ENCODE data around the gene CDCP1. TPM values are rescaled to one million over a fixed set of nuclear protein-coding genes. Genes with fewer than 3 reads are reported as not detected.
"Not testable (repeated sequence)": the region's sequence is repeated elsewhere in the genome, so short reads cannot be mapped to it uniquely, and the experiment has no call there.

Gene CDCP1
- total RNA-seq, 1 experiment from 2014 or later, result not detected

DNA sequence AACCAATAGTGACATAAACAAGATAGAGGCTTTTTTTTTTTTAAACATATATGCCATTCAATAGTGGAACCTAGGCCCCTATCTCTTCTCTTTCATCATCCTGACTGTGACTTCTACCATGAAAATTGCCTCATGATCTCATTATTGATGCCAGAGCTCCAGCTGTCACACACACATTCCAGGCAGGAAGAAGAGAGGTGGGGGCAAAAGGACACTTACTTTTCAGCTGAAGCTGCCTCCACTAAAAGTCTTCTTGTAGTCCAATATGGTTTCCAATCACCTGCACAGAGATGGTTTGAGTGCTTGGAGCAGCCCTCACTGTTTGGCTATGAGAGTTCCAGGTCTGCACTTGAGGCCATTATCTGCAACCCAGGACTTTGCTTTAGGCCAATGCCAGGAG, 75.1 kb downstream of the CDCP1 start:
- in situ Hi-C loops (cut with HindIII; ENCODE audit: low sequenced_read_pairs), result no loop called here
- DNase-seq (ENCODE audit: low spot score), result no peak

DNA sequence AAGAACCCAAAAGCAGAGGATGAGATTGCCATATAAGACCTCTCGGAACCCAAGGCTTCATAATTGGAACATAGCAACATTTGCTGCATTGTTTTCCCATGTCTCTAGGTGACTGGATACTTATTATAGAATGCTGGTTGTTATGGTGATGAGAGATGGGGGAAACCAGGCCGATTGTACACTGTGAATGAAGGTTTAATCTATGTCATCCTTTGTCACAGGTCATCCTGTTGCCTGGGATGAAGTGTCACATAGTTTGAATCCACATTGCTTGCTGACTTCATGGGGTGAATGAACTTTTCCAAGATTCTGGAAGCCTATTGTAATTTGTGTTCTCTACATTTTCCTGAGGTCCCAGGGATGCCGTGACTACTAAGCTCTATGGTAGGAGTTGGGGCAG, 78.2 kb downstream of the CDCP1 start:
- in situ Hi-C loops (cut with HindIII; ENCODE audit: low sequenced_read_pairs), result no loop called here
- no peak for DNase-seq (ENCODE audit: low spot score)

DNA sequence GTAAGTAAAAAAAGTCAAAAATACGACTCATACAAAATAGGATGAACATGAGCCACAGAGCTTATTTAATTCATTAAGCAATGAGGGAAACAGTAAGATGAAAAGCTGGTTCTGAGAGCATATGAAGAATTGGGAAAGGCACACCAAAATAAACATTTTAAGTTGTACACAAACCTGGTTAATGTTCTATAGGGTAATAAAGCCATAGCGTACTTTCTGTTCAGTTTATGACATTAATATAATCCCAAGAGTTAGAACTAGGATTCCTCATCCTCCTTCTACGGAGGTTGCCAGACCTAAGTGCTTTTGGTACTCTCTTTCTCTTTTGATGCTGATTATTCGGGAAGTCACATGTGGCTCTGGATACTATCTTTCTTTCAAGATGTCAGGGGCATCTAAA, 78.7 kb downstream of the CDCP1 start:
- in situ Hi-C loops (cut with HindIII; ENCODE audit: low sequenced_read_pairs), result no loop called here
- no peak for DNase-seq (ENCODE audit: low spot score)

DNA sequence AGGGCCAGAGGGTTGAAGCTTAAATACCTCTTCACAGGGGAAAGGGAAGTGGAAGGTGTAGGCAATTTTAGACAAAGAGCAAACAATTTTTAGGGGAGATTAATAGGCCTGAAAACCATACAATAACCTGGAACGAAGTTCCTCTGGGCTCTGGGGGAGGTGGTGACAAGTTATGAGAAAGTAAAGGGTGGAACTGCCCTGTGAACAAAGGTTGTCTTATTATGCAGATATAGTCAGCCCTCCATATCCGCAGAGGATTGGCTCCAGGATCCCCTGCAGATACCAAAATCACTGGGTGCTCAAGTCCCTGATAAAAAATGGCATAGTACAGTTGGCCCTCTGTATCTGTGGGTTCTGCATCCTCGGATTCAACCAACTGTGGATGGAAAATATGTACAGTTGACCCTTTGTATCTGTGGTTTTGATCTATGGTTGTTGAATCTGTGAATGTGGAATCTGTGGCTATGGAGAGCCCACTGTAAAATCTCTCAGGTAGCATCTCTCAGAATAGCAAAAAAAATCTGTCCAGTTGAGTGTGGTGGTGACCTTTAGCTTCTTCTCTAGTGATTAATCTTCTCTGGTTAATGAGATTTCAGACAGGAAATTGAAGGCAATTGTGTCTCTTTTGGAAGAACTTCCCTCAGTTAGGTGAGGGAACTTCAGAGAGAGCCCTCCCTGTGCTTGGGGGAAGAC, 79.9 kb downstream of the CDCP1 start:
- no peak for DNase-seq (ENCODE audit: low spot score)
- in situ Hi-C loops (cut with HindIII; ENCODE audit: low sequenced_read_pairs), result no loop called here

DNA sequence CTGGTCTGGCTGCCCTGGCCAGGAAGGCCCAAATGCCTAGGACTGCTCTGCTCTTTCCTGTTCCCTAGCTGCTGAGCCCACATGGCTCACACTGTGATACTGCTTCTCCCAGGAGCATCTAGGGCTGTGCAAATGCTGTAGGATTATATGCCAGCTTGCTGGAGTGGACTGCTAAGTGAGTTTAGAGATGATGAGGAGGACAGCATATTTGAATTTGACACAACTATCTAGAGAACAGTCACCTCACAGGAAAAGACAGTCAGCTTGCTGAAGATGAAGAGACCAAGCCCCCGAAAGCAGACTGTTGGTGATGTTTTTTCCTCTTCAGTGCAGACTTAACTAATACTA, 80.8 kb downstream of the CDCP1 start:
- DNase-seq (ENCODE audit: low spot score), result no peak
- in situ Hi-C loops (cut with HindIII; ENCODE audit: low sequenced_read_pairs), result no loop called here

DNA sequence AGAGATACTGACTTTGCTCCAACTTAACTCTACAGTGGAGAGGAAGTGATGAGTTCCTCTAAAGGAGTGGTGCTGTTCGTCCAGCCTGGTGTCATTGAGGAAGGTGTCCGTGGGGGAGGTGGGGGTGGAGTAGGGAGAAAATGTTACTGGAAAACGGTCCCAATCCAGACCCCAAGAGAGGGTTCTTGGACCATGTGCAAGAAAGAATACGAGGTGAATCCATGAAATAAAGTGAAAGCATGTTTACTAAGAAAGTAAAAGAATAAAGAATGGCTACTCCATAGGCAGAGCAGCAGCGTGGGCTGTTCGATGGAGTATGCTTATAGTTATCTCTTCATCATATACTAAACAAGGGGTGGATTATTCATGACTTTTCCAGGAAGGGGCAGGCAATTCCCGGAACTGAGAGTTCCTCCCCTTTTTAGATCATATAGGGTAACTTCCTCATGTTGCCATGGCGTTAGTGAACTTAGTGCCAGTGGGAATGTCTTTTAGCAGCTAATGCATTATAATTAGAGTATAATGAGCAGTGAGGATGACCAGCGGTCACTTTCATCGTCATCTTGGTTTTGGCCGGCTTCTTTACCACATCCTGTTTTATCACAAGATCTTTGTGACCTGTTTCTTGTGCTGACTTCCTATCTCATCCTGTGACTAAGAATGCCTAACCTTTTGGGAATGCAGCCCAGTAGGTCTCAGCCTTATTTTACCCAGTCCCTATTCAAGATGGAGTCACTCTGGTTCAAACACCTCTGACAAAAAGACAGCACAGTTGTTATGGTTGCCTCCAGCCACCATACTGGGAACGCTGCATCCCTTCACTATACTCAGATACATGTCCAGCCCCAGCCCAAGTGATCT, 81.4 kb downstream of the CDCP1 start:
- no peak for DNase-seq (ENCODE audit: low spot score)
- in situ Hi-C loops (cut with HindIII; ENCODE audit: low sequenced_read_pairs), result no loop called here

DNA sequence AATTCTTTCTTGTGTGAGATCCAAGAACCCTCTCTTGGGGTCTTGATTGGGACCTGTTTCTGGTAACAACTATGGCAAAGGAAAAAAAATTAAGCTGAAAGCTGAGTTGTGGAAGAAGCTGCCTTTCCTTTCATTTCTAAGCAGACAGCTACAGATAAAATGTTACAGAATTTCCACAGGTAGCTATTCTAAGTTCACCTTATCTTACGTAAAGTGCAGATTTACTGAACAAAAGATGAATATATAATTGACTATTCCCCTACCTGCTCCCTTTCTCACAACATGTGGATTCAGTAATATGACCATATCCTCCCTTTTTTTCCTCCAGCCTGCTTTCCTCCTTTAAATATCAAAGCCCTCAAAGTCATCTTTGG, 83.5 kb downstream of the CDCP1 start:
- DNase-seq (ENCODE audit: low spot score), result no peak
- in situ Hi-C loops (cut with HindIII; ENCODE audit: low sequenced_read_pairs), result no loop called here

DNA sequence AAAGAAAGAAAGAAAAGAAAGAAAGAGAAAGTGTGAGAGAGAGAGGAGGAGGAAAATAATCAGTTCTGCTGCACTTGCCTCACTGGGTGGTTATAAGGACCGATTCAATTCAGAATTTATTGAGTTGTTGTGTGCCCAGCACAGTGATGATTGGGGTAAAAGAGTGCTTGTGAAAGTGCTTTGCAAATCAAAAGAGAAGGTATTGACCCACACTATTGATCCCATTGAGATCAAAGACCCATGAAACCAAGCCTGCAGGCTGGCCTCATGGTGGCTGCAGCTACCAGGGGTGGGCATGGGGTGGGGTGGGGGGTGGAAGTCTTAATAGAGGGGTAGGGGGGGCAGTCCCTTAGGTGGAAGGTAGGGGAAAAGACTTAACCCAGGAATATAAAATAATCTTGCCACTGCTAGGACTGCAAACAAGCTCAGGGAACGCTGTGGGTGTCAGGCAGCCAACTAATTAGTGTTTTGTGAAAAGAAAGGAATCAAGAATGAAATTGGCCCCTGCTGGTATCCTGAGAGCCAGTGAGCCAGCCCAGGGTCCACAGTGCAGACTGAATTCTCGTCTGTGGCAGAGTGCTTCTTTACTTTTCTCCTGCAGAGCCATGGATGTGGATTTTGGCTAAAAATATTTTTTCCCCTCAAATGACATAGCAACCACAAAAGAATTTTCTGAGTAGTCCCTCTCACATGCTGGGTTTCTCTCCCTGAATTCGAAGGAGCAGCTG, 85.8 kb downstream of the CDCP1 start:
- DNase-seq (ENCODE audit: low spot score), result no peak
- in situ Hi-C loops (cut with HindIII; ENCODE audit: low sequenced_read_pairs), result no loop called here

DNA sequence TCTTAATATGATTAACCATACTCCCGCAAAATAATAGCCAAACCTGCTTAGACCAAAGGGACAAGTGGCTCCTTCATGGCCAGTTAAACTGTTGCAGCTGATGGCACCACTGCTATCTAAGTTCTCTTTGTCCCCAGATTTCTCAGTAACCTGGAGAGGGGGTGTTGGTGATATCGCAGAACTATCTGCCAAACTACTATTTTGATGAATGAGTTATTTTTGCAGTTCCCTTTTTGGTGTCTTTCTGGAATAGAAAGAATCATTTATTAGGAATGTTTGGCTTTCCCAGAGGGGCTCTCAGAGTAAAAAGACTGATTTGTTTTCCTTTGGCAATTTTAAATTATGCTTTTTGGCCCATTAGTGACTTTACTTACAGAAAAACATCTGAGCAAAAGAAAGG, 87.0 kb downstream of the CDCP1 start:
- in situ Hi-C loops (cut with HindIII; ENCODE audit: low sequenced_read_pairs), result no loop called here
- DNase-seq (ENCODE audit: low spot score), result no peak

DNA sequence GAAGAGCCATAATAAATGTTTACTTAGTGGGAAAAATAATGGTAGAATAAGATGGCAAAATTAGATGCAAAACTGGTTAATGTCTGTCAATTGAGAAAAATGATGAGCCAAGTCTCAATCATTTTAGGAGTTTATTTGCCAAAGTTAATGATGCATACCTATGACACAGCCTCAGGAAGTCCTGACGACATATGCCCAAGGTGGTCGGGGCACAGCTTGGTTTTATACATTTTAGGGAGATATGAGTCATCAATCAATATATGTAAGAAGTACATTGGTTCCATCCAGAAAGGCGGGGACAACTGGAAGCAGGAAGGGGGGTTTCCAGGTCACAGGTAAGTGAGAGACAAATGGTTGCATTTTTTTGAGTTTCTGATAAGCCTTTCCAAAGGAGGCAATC, 88.6 kb downstream of the CDCP1 start:
- DNase-seq (ENCODE audit: low spot score), result no peak
- in situ Hi-C loops (cut with HindIII; ENCODE audit: low sequenced_read_pairs), result no loop called here

DNA sequence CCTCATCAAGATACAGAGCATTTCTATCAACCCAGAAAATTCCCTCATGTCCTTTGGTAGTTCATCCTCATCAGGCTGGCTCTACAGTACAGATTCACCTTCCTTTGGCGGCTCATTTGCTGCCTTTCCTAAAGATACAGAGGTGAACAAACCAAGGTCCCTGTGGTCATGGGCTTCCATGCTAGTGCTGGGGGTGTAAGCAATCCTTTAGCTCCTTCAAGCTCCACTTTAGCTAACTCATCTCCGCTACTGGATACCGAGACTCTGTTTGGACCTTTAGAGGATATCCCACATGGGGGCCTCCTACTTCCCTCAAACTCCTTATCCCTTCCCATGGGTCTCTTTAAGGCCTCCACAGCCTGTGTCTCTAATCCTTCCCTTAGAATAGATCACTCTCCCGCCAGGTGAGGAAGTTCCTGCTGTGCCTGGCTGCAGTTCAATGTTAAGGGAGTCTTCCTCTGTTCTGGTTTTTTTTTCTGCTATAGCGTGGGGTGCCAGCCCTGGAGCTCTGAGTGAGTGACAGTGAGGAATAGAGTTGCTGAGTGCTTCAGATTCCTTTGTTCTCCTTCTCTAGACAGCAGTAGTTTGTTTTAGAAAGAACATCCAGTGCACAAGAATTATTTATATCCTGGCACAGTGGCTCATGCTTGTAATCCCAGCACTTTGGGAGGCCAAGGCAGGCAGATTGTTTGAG, 89.4 kb downstream of the CDCP1 start:
- in situ Hi-C loops (cut with HindIII; ENCODE audit: low sequenced_read_pairs), result no loop called here
- DNase-seq (ENCODE audit: low spot score), result no peak

DNA sequence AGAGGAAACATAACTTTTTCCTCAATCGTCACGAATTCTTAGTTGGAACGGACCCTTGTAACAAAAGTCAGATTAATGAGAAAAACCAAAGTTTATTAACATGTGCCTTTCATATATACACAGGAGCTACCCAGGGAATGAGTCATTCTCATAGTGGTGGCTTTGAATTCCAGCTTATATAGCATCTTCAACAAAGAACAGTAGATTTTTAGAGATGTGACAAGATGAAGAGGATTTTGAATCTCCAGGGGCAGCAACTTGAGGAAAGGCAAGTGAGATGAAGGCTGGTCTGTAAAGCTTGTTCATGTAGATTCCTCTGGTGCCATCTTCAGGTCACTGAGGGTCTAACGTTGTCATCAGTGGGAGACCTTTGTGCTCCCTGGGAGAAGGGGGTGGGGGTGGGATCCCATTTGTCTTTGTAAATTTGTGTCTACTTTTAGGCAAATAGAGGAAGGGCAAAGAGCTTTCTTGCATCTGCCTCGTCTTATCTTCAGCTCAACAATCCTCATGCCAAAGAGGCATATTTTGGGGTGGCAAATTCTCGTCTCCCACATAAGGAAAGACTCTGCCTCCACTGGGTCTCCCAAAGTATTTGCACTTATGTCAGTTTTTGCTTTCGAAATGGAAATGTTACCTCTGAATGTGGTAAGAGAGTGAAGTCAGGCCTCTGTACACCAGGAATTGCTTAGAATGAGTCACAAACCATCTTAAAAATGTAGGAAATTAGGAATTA, 90.6 kb downstream of the CDCP1 start:
- no peak for DNase-seq (ENCODE audit: low spot score)
- in situ Hi-C loops (cut with HindIII; ENCODE audit: low sequenced_read_pairs), result no loop called here

DNA sequence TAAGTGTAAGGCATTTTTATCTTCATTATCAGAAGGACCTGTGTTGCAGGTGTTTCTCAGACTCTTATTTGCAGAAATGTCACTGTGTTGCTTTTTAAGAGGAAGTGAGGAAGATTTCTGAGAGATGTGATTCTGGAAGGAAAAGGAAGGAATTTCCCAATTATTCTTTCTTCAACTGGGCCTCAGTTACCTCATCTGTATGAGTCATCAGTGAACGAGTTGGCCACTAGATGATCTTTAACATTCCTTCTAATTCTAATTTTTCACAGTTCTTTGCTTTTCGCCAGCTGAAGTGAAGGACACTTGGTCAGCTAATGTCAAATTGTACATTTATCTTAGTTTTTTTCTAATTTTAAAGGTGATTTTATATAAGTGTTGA, 91.2 kb downstream of the CDCP1 start:
- in situ Hi-C loops (cut with HindIII; ENCODE audit: low sequenced_read_pairs), result no loop called here
- no peak for DNase-seq (ENCODE audit: low spot score)

DNA sequence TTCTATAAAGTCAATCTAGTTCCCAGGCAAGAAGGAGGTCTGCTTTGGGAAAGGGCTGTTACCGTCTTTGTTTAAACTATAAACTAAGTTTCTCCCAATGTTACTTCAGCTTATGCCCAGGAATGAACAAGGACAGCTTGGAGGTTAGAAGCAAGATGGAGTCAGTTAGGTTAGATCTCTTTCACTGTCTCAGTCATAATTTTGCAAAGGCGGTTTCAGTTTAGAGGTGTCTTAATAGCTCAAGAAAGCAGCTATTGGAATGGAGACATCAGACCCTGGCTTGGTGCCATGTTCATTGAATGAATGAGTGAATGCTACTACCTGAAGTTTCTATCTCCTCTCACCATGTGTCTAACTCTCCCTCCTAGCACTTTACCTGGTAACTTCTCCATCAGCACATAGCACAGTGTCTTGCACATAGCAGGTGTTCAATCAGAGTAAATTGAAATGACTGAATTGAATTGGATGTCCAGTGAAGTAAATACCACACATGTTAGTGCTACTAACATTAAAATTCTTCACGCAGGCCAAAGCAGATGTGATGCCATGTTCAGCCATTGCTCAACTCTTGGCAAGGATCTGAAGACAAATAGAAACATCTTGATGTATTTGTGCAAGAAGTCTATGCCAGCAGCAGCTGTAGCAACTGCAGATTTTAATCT, 91.9 kb downstream of the CDCP1 start:
- no peak for DNase-seq (ENCODE audit: low spot score)
- in situ Hi-C loops (cut with HindIII; ENCODE audit: low sequenced_read_pairs), result no loop called here

DNA sequence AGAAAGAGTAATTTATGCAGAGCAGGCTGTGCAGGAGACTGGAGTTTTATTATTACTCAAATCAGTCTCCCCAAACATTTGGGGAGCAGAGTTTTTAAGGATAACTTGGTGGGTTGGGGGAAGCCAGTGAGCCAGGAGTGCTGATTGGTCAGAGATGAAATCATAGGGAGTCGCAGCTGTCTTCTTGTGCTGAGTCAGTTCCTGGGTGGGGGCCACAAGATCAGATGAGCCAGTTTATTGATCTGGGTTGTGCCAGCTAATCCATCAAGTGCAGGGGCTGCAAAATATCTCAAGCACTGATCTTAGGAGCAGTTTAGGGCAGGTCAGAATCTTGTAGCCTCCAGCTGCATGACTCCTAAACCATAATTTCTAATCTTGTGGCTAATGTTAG, 92.4 kb downstream of the CDCP1 start:
- DNase-seq (ENCODE audit: low spot score); in situ Hi-C loops (cut with HindIII; ENCODE audit: low sequenced_read_pairs): not testable (repeated sequence)

DNA sequence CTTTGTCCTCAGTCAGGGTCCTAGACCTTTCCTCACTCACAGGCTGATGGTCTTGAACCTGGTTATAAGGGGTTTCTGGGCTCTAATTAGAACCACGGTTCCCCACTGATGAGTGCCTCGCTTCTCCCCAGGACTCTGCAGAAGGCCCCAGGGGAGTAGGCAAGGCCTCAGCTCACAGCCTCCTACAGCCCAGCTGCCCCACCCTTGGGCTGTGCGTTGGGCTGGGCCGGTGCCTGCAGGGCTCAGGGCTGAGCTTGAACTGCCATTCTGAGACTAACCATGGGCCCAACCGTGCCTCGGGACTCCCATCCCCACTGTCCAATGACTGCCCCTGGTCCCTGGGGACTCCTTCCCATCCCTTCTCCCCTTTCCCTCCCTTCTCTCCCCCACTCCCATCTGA, 94.5 kb downstream of the CDCP1 start:
- DNase-seq (ENCODE audit: low spot score), result no peak
- in situ Hi-C loops (cut with HindIII; ENCODE audit: low sequenced_read_pairs), result no loop called here

DNA sequence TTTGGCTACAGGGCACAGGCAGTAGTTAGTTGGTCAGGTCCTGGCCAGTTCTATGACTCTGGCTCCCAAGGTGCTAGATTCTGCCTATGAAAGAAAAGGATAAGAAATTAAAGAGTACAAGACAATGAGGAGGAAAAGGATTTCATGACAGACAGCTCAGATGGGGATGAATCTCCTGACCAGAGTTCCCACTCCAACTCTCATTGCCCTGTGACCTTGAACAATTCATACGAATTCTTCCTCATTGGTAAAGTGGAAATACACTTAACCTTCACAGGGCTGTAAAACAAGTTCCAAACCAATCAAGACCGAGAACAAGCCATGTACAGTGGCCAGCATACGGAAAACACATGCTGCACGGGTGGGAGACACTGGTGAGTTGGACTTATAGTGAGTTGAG, 96.4 kb downstream of the CDCP1 start:
- in situ Hi-C loops (cut with HindIII; ENCODE audit: low sequenced_read_pairs), result no loop called here

DNA sequence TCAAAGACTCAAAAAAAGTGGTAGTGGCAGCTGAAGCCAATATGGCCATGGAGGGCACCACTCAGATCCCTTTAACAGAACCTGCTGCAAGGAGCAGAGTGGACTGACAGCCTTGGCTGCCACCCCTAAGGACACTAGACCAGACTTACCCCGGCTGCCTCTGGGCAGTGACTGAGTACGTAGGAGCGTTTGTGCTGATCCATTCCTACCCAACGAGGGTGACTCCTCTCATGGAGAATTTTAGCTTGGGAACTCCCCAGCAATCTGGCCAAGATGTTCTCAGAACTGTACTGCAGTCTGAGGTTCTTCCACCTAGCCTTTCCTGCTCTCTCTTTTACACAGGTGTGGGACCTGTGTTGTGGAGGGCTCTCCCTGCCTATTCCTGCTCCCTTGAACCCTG, 97.9 kb downstream of the CDCP1 start:
- in situ Hi-C loops (cut with HindIII; ENCODE audit: low sequenced_read_pairs), result no loop called here
- no peak for DNase-seq (ENCODE audit: low spot score)

More for the DNA sequence above, 96.4 kb downstream of the CDCP1 start:
- no peak for DNase-seq (ENCODE audit: low spot score)

All from G401 (cell line).